Right atrium auricular region (tissue), 2 donors: ENCODE data around the gene ASS1. TPM values are rescaled to one million over a fixed set of nuclear protein-coding genes. Genes with fewer than 3 reads are reported as not detected.
"Not testable (repeated sequence)": the region's sequence is repeated elsewhere in the genome, so short reads cannot be mapped to it uniquely, and the experiment has no call there.

ENCODE experiments used
- DNase-seq: peaks from one replicate; pipeline ENCODE4 v3.0.0-alpha.2; 2019; ENCODE audit warnings: low spot score
- H3K27ac ChIP-seq, 2 donors: fragments of 200-600 bp; sonication (generic); 1 replicate in 1 of 2; 2 replicates in 1 of 2; pipeline ENCODE4 v1.5.1; 2016 to 2019
- H3K27me3 ChIP-seq, 2 donors: fragments of 200-600 bp; sonication (generic); one replicate each; pipeline versions ENCODE4 v1.5.1 to v1.6.0; 2017 to 2019
- H3K36me3 ChIP-seq: fragments of 200-600 bp; sonication (generic); one replicate; pipeline ENCODE4 v1.5.1; 2016
- H3K4me1 ChIP-seq, 2 donors: fragments of 200-600 bp; sonication (generic); one replicate each; pipeline versions ENCODE4 v1.5.1 to v1.6.0; 2017 to 2019
- H3K4me3 ChIP-seq, 2 donors: fragments of 200-600 bp; sonication (generic); 1 replicate in 1 of 2; 2 replicates in 1 of 2; pipeline ENCODE4 v1.5.1; 2017 to 2019; ENCODE audit warnings: mild to moderate bottlenecking in 1 of 2, moderate library complexity in 1 of 2
- H3K9me3 ChIP-seq, 2 donors: fragments of 200-600 bp; sonication (generic); one replicate each; pipeline ENCODE4 v1.5.1; 2019
- total RNA-seq, 2 donors: library from RNA; depleted of rRNA; stranded (reverse); fragments of >200 nt; gene quantifications; one replicate each; pipeline ENCODE4 v1.1.0, GENCODE V29; 2016
- TF ChIP-seq, protein P1 (sequence below), 2 donors: fragments of 200-600 bp; sonication (generic); IDR thresholded peaks; one replicate each; pipeline ENCODE4 v1.5.1; 2019; ENCODE audit warnings: antibody characterized with exemption in 2 of 2

The ASS1 gene
- total RNA-seq, 2 donors from 2014 or later, result 75.3 to 110 TPM

GRCh38 chr9:130432362-130432761, 12.4 kb upstream of the ASS1 start:
- DNase-seq, result no peak
- Histone ChIP-seq H3K27me3 (no peaks in the 10 kb centered on the region), H3K4me1 (peaks cover 0 to 18% of the 10 kb centered on the region in 2 donors), H3K27ac (no peak overlapping the region), H3K9me3 (no peaks in the 10 kb centered on the region), H3K4me3 (no peak overlapping the region), H3K36me3 (no peaks in the 10 kb centered on the region)
- TF ChIP-seq, protein P1, sequence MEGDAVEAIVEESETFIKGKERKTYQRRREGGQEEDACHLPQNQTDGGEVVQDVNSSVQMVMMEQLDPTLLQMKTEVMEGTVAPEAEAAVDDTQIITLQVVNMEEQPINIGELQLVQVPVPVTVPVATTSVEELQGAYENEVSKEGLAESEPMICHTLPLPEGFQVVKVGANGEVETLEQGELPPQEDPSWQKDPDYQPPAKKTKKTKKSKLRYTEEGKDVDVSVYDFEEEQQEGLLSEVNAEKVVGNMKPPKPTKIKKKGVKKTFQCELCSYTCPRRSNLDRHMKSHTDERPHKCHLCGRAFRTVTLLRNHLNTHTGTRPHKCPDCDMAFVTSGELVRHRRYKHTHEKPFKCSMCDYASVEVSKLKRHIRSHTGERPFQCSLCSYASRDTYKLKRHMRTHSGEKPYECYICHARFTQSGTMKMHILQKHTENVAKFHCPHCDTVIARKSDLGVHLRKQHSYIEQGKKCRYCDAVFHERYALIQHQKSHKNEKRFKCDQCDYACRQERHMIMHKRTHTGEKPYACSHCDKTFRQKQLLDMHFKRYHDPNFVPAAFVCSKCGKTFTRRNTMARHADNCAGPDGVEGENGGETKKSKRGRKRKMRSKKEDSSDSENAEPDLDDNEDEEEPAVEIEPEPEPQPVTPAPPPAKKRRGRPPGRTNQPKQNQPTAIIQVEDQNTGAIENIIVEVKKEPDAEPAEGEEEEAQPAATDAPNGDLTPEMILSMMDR (IDR thresholded peaks at IDR 0.05), result no peak

DNA sequence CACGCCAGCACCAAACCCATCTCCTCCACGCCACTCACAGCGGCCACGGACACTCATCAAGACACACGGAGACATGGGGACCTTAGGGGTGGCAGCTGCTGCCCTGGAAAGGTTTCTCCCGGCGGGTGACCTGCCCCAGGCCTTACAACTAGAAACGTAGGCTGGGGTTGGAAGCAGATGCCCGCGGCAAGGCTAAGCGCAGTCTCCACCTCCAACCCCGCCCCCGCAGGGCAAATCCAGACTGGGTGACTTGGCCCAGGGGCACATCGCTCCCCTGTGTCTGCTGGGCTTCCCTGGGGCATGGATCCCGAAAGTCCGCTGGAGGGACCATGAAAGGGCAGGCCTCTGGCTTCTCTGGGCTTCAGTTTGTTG, 12.0 kb upstream of the ASS1 start:
- no peaks in the 10 kb centered on the region for H3K36me3 ChIP-seq
- TF ChIP-seq, protein P1 (IDR thresholded peaks at IDR 0.05), result no peak
- H3K27me3 ChIP-seq, result no peaks in the 10 kb centered on the region
- peaks cover 0 to 14% of the 10 kb centered on the region in 2 donors for H3K4me1 ChIP-seq
- DNase-seq, result no peak
- H3K27ac ChIP-seq, result no peak overlapping the region
- peak overlapping the region; percentile 13 to 42 for H3K4me3 ChIP-seq
- H3K9me3 ChIP-seq, result no peaks in the 10 kb centered on the region

DNA sequence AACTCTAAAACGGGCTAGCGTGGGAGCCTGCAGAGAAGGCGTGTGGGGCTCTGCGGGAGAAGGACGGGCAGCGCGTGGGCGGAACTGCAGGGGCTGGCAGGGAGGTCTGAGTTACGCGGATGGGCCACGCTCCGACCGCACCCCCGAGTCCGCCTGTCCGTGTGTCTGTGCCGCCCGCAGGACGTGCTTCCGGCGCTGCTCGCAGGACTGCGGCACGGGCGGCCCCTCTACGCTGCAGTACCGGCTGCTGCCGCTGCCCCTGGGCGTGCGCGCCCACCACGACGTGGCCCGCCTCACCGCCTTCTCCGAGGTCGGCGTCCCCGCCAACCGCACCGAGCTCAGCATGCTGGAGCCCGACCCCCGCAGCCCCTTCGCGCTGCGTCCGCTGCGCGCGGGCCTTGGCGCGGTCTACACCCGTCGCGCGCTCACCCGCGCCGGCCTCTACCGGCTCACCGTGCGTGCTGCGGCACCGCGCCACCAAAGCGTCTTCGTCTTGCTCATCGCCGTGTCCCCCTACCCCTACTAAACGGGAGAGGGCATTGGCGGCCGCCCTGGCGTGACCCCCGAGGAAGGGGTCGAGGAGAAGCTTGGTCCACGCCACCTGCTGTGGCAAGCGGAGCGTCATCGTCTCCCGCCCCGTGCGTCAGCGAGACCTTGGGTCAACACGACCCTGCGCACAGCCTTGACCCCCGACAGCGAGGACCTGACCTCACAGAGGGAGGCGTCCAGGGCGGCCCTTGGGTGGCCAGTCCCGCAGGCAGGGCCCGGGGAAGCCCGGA, 11.4 kb upstream of the ASS1 start:
- no peaks in the 10 kb centered on the region for H3K27me3 ChIP-seq
- TF ChIP-seq, protein P1 (IDR thresholded peaks at IDR 0.05), result peak; percentile 70 to 81
- H3K4me3 ChIP-seq, result peak overlapping the region; percentile 13 to 42
- no peak for DNase-seq
- H3K4me1 ChIP-seq, result peaks cover 0 to 14% of the 10 kb centered on the region in 2 donors
- no peaks in the 10 kb centered on the region for H3K9me3 ChIP-seq
- H3K27ac ChIP-seq, result no peak overlapping the region
- no peaks in the 10 kb centered on the region for H3K36me3 ChIP-seq

GRCh38 chr9:130433947-130434262, 10.9 kb upstream of the ASS1 start:
- Histone ChIP-seq H3K9me3 (no peaks in the 10 kb centered on the region), H3K36me3 (no peaks in the 10 kb centered on the region), H3K27ac (no peak overlapping the region), H3K4me3 (peak overlapping the region in 1 of 2 donors; percentile 42), H3K27me3 (no peaks in the 10 kb centered on the region), H3K4me1 (peaks cover 0 to 14% of the 10 kb centered on the region in 2 donors)
- DNase-seq, result no peak
- TF ChIP-seq, protein P1 (IDR thresholded peaks at IDR 0.05), result no peak

DNA sequence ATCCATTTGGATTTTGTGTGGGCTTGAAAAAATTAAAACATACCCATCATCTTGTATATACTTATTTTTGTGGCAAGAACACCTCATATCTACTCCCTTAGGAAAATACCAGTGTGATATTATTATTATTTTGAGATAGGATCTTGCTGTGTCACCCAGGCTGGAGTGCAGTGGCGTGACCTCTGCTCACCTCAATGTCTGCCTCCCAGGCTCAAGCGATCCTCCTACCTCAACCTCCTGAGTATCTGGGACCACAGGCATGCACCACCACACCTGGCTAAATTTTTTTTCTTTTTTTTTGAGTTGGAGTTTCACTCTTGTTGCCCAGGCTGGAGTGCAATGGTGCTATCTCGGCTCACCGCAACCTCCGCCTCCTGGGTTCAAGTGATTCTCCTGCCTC, 10.1 kb upstream of the ASS1 start:
- not testable (repeated sequence) for H3K27ac ChIP-seq, H3K36me3 ChIP-seq, H3K27me3 ChIP-seq, H3K4me3 ChIP-seq, DNase-seq, H3K9me3 ChIP-seq
- H3K4me1 ChIP-seq, result peaks cover 0 to 14% of the 10 kb centered on the region in 2 donors

DNA sequence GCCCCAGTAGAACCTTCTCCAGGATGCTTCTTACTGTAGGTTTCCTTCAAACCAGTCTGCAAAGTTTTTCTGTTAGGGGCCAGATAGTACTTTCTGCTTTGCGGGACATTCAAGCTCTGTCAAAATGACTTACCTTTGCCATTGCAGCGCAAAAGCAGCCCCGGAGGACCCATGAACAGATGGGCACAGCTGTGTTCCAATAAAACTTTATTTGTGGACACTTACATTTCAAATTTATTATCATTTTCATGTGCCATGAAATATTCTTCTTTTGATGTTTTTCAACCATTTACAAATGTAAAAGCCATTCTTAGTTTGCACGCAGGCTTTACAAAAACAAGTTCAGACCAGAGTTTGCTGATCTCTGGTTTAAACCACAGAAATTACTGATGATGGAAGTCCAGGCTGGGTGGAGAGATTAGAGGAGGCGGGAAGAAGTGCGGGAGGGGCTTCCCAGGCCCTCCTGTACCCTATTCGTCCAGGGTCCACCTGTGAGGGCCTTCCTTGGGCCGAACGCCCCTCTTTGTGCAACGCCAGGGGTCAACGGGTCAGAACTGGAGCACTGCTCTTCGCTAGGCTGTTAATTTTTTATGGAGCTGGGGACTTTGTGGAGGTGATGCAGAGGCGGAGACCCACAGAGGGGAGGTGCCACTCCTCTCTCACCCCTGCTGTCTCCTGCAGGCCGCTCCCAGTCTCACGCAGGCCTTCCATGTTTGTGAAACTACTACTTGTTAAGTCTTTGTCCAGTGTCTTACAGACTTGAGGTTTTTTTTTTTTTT, 7.6 kb upstream of the ASS1 start:
- TF ChIP-seq, protein P1 (IDR thresholded peaks at IDR 0.05), result no peak
- no peak for DNase-seq

More for the DNA sequence above, 7.6 kb upstream of the ASS1 start:
- H3K4me3 ChIP-seq, result no peak overlapping the region
- H3K36me3 ChIP-seq, result no peaks in the 10 kb centered on the region
- H3K27me3 ChIP-seq, result no peaks in the 10 kb centered on the region
- H3K9me3 ChIP-seq, result peaks cover 5 to 16% of the 10 kb centered on the region in 2 donors
- no peak overlapping the region for H3K27ac ChIP-seq
- peaks cover 0 to 14% of the 10 kb centered on the region in 2 donors for H3K4me1 ChIP-seq
